Stimulated activated CD4-positive, alpha-beta T cell treated with anti-CD3 and anti-CD28 coated beads, Interleukin-2, amount 100 ng/mL, for 24 hours (primary cell): Measurements from ENCODE around the gene FIGN.

Experiments used
- DNase-seq, 2 donors: peaks; one replicate each; pipeline ENCODE4 v3.0.0-alpha.2; 2020

FIGN gene

DNA sequence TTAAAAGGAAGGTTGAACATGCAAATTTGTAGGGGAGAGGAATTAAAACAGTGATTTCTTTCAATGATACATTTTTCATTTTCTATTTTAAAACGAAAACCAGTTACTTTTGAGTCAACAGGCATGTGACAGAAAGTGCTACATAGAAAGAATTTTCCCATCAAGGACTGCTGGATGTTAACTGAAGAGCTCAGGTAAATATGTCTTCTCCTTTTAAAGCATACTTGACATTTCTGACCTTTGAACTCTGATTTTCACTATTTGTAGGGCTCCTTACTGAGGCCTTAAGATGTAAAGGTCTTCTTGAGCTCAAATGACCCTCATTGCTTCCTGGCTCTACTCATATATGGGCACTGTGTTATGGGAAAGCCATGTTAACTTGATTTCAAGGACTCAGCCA, 32.4 kb downstream of the FIGN start:
- DNase-seq: no peak

DNA sequence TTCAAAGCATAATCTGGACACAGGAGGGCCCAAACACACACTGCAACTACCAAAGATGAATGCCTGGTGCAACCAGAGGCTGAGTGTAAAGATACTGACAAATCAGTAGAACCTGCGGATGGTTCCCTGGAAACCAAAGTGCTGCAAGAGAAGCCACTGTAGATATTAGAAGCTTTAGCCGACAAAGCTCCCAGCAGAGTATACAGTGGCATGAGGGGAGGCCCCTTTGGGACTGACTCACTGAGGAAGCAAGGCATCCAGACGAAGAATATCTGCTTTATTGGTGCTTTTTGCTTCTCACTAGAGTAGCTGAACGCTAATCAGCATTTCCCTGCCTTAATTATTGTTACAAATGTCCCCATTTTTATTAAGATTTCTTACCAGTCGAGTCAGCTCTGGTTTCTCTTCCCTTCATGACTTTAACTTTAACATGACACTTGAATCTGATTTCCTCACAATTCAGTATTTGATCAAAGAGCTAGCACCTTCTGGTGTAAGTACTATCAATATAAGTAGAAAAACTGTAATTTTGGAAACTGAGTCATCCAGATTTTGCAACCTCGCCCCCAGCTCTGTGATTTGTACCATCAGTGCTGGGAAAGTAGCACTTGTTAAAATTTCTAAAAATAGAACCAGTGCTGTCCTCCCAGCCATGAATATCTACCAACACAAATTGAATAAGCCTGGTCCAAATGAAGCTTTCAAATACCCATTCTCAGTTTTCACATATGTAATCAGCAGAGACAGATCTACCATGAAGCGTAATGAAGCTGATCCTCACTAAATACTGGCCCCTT, 34.2 kb downstream of the FIGN start:
- no peak for DNase-seq

DNA sequence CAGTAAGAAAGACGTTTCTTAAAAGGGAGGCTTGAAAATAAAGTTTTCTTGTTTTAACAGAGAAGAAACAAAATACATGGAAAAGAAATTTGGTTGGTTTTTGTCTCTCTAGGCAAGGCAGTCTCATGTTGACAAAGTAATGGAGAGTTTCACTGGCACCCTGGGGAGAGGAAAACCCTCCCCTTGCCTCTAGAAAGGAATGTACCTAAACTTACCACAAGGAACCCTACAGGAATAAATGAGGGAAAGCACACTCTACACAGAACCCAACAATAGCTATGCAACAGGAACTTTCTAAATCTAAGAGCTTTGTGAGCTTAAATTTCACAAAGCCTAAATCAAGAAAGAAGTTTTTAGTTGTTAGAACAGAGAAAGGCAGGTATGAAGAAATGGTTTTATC, 37.0 kb downstream of the FIGN start:
- no peak for DNase-seq

DNA sequence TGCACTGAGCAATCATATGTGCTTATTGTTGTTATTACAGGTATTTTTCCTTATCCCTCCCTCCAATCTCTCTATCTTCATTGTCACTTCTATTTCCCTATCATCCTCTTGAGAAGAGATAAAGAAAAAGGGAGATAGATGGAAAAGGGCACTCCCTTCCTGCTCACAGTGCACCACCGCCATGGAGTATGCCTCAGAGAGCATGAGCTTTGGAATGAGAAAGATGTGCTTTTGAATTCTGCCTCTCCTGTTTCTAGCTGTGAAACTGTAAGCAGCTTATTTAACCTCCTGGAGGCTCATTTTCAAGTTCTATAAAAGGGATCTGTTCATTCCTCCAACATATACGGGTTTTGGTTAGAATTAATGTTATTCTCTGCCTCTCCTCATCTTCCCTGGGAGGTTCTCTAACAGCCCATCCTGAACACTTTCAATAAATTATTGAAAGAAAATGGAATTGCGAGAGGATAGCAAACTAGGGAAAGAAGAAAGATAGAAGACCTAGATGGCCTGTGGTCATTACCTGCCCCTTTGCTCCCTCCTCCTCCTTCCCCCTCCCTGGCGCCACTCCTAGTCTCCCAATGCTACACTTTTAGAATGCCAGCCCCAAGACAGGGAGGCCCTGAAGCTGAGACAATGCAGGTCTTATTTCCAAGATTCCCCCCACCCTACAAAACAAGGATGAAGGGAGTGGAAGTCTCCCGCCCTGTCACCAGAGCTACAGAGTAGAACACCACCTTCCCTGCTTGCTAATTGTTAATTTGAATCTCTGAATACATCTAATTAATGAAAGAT, 37.8 kb downstream of the FIGN start:
- no peak for DNase-seq

DNA sequence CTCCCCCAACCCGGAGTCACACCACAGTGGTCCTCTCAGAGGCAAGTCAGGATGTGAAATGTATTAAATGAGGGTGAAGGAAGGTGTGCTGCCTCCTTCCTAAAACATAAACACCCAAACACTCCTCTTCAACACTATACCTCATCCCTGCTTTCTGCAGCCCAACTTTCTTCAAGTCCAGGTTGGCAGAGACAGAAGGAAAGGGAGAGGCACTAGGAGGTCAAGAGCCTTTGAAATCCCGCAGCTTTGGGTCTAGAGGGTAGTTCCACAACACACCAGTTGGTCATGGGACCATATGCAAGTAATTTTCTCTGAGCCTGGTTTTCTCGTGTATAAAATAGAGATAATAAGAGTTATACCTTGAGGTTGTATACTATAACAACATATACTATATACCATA, 38.4 kb downstream of the FIGN start:
- no peak for DNase-seq

DNA sequence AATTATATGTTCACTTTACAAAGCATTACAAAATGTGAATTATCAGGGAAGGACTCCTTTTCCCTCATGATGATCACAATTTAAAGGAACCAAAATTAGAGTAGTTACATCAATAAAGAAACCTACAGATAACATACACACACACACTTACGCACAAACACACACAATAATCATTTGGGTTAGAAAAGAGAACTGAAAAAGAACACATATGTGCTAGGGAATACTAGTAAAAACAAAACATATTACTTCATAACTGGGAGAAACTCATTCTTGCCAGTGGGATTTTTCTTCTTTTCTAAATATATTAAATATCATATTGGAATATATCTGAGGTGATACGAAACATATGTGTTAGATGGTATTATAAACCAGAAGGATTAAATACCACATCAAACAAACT, 42.3 kb downstream of the FIGN start:
- DNase-seq: no peak

DNA sequence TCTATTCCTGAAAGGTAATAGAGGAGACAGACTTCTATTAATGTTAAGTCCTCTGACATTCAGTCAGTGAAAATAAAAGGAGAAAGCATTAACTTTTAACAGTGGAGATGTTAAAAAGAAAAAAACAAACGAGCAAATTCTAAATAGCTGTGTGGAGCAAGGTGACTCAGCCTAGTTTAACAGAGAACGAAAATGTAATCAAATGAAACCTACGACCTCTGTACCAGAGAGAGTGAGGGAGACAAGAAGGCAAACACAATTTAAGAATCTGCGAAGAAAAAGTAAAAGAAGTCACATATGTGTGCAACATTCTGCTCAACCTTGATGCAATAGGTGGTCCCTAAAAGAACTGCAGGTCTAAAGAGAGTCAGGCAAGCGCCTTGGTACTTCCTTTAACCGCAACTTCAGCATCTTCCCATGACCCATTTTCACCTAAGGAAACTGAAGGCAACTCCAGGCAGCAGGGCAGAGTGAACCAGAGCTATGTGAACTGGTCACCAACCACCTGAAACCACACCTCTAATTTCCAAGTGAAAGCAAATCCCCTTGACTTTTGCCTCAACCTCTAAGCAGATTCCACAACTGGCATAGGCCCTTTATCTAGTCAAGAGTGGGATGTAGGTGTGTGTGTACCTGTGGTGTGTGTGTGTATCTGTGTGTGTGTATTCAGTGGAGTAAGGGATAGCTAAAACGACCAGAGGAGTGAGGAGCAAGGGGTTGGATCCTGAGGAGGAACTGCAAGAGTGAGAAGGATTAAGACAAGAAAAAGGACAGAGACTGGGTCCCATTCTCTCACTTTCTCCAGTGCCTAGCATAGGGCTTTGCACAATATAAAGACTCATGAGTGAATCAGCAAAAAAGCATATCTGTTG, 43.0 kb downstream of the FIGN start:
- DNase-seq: no peak

DNA sequence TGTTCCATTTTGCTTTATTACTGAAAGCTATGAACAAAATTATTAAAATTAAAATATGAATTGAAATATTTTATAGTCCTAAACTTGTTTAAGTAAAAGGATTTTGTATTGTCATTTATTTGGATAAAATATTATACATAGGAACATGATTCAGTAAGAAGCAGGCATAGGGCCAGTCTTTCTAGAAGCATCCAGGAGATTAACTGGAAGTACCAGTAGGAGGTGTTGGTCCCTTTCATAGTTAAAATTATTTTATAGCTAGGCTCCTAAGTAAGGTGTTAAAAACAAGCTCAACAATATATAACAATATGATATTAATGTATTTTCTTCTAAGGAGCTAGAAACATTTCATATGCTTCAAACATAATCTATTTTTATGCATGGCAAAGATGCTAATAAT, 43.7 kb downstream of the FIGN start:
- DNase-seq: no peak

DNA sequence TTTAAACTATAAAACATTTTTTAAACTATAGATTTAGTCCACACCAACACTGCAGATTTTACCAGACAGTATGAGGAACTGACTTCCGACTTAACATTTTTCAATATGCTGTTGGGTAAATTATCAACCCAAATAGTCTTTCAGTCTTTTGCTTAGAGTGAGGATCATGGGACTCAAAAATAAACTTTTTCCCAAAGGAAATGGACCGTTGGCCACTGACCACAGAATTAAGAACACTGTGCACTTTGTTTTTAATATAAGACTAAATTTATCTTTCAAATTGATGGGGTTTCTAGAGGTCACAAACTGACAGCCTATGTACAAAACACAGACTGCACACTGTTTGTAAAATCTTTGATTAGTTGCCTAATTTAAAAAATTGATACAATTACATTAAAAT, 44.9 kb downstream of the FIGN start:
- DNase-seq: no peak

DNA sequence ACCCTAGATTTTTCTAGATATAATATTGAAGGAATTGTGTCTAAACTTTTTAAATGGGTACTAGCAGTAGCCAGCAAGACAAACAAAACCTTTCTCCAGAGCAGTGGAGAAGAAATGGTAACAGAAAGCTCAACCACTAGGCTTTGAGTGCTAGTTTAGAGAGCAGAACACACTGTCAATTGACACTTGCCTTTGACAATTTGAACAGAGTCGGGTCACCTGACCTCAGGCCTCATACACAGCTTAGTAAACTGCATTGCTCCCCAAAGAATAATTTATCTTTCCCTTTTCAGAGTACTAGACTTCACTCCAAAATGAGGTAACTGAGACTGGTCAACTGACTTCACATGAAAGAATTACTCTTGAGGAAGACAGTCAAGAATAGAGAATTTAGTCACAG, 48.6 kb downstream of the FIGN start:
- no peak for DNase-seq

DNA sequence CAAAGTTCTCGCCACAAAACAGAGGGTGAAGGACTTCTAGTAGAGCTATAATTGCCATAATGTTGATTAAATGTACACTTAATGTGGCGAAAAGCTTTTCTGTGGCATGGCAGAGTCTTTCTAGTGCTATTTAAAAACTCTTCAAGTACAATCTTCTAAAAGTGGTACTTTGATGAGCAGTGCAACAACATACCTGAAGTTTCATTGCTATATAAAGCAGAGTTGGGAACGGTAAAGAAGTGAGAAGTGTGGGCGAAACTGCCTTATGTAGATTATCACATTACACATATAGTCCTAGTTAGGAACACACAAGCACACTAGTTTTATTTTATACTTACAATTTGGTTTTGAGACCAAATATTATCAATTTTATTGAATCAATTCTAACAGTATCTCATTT, 49.5 kb downstream of the FIGN start:
- no peak for DNase-seq

DNA sequence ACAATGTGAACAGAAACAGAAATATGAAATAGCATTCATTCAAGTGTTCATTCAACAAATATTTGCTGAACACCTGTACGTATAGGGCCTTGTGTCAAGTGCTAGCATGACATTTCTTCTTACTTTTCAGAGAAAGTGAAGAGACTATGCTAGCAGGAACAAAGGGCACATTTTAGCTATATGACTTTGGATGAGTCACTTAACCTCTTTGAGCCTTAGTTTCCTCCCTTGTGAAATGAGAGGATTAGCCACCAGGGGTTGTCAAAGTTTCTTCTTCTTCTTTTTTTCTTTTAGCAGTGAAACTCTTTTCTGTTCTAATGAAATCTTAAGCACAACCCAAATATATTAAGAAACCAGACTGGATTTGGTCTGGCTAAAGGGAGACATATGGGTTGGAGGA, 53.1 kb downstream of the FIGN start:
- no peak for DNase-seq

DNA sequence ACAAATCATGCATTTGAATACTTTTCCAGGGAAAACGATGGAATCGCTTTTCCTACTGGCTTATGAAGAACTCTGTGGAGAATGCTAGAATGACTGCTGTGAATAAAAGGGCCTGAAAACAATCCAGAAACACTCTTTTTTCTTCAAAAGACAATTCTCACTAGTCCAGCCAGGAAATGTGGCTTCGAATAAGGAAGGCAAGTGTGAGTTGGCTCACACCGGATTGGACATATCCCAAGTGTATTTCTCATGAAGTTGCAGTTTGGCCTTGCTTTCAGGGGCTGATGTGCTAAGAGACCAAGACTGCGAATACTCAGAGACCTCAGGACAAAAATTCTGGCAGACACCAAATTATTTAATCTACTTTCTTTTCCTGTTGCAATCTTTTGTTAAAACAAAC, 54.1 kb downstream of the FIGN start:
- DNase-seq: no peak

DNA sequence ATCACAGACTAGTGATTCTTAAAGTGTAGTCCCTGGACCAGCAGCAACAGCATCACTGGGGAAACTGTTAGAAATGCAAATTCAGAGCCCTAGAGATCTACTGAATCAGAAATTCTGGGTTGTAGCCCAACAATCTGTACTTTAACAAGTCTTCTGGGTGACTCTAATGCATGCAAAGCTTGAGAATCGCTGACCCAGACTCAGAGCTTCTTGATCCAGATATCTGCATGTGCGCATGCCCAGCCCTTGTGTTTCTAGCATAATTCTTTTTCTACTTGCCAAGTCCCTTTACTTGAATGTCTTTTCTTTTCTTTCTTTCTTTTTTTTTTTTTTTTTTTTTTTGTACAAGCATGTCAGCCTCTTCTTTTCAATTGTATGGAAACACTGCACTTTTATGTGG, 60.4 kb downstream of the FIGN start:
- DNase-seq: no peak

DNA sequence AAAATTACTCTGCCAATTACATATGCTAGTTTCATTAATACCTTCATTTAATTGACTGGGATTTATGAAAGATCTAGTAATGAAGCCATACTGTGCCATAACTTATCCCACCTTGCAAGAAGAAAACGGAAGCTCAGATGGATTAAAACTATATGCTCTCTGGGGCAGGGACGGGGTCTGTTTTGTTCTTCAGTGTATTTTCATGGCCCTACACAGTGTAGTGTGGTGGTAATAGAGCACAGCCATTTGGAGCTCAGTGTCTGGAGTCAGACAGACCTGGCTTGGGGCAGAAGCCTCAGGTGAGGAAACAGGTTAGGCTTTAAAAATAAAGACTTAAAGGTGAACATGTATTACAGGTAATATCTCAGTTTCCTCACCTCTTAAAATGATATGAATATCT, 62.3 kb downstream of the FIGN start:
- DNase-seq: no peak

DNA sequence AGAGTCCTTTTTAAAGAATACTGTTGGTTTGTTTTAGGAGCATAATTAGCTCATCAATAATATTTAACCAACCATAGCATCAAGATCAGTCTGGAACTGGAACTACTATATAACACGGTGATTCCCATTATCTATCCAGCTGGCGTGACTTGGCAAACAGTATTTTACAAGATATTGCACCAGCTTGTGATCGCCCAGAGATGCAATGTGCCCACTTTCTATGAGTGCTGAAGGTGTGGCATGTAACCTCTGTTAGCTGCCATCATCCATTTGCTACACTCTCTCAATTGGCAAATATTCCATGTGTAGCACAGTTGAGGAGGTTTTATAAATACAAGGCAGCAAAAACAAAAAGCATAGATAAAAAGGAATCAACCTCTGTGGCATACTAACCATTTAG, 64.9 kb downstream of the FIGN start:
- DNase-seq: no peak

DNA sequence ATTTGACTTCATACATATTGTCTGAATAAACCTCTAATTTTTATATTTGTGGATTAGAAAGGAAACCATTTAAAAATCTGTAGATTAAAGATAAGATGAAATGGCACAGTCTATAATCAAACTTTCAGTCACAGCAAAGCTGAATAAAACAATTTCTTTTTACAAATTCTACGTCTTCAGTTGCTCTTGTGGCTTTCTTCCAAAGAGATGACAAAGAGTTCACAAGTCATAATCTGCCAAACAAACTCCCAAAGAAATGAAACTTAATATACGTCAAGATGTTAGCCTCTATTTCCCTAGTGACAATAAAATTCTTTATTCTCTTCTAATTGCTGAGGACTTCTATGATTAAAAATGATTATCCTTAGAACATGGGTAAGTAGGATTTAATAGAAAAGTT, 66.3 kb downstream of the FIGN start:
- no peak for DNase-seq

DNA sequence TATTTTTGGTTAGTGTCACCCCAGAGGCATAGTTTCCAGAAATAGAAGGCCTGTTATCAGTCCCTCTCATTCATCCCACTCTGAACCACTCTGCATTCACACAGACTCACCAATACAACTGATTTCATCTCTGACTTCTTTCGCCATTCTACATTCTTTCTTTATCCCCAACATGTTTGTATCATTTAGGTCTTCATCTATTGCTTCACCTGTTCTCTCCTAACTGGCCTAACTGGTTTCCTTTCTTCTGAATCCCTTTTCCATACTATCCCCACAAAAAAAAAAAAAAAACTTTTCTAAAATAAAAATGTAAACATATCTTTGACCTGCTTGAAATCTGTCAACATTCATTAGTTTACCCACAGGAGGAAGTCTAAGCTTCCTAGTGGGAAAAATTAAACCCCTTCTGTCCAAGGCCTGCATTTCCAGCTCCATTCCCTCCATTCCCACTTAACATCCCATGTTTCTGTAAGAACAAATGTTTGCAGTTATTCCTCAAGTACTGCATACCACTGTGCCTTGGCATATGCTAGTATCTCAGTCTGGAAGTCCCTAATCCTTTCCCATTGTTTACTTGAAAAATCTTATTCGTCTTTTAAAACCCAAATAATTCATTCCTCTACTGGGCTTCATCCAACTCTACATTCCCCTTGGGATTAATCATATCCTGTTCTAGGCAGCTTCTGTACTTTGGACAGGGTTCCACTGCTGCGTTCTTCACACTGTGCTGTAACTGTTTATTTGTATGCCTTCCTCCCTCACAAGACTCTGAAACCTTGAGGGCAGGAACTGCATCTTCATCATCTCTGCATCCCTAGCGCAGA, 68.5 kb downstream of the FIGN start:
- DNase-seq: no peak

DNA sequence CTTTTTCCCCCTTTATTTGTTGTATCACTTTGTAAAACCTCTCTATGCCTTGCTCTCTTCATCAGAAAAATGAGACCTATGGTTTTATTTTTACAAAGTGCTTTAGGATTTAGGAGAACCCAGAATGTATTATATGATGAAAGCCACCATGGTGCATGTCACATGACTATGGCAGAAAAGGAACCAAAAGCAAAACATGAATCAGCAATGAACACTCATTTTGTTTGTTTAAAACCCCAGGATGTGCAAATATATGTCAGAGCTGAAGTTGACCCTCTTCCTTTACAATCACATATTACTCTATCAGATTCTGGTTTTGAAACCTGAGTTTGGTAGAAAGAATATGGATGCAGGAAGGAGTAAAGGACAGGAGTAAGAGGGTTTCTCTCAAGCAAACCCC, 70.0 kb downstream of the FIGN start:
- DNase-seq: no peak

DNA sequence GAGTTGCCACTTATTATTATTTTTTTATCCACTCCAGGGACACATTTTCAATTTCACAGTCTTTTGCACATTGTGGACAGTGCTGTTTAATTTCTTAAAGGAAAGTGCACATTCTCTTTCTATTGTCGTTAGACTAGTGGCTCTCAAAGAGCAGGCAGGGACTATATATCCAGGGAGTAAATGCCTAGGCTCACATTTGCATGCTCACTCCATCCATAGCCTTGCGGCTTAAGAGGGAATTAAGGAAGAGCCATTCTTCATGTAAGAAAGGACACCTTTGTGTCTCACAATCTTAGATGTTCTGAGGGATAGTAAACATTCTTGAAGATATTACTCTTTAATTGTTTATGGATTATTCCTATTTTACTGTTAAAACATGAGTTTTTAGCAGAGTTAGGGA, 70.8 kb downstream of the FIGN start:
- no peak for DNase-seq

DNA sequence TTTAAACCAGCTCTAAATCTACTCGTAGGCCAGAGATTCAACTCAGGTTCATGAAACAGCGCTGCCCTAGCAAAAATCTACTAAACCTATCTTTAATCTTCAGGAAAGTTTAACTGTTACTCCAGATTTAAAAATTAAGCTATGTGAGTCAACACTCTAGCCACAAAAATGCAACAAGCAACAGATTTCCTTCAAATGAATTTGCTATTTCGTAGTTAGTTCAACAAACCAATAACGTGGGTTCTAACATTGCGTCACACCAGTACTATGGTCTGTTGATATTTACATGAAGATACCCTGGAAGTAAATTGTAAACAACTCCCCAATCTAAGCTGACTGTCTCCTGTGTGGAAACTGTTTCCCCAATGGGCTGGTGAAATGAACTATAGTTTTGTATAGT, 71.2 kb downstream of the FIGN start:
- no peak for DNase-seq

DNA sequence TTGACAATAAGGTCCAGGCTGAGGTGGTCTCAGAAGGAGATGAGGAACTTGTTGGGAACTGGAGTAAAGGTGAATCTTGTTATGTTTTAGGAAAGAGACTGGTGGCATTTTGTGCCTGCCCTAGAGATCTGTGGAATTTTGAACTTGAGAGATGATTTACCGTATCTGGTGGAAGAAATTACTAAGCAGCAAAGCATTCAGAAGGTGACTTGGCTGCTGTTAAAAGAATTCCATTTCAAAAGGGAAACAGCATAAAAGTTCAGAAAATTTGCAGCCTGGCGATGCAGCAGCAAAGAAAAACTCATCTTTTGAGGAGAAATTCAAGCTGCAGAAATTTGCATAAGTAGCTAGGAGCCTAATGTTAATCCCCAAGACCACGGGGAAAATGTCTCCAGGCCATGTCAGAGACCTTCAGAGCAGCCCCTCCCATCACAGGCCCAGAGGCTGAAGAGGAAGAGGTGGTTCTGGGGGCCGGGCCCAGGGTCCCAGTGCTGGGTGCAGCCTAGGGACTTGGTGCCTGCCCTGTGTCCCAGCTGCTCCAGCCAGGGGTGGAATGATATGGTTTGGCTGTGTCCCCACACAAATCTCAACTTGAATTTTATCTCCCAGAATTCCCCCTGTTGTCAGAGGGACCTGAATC, 73.5 kb downstream of the FIGN start:
- no peak for DNase-seq
